Stimulated activated CD8-positive, alpha-beta memory T cell treated with anti-CD3 and anti-CD28 coated beads, Interleukin-7, amount 100 ng/mL, for 4 hours (primary cell): ENCODE results near the gene ZBTB38.

ENCODE experiments used
- DNase-seq, 2 donors: peaks; one replicate each; pipeline ENCODE4 v3.0.0-alpha.2; 2020; ENCODE audit warnings: low read depth in 2 of 2

The ZBTB38 gene

DNA sequence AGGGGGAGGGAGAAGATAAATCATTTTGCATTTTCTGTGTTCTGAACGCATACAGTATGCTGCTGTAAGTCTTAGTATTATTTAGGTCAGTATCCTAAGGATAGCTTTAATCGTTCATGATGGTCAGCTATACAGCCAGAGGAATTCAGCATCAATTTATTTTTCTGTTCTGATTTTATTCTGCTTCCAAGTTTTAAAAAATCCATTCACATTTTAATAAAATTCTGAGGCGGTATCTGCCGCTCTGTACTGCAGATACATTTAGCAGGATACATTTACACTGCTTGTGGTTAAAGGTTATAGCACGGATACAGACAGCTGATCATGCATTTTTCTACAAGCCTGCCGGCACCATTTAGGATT, 17.8 kb downstream of the ZBTB38 start:
- no peak for DNase-seq

GRCh38 chr3:141386611-141387111, 18.4 kb downstream of the ZBTB38 start:
- DNase-seq, result no peak

DNA sequence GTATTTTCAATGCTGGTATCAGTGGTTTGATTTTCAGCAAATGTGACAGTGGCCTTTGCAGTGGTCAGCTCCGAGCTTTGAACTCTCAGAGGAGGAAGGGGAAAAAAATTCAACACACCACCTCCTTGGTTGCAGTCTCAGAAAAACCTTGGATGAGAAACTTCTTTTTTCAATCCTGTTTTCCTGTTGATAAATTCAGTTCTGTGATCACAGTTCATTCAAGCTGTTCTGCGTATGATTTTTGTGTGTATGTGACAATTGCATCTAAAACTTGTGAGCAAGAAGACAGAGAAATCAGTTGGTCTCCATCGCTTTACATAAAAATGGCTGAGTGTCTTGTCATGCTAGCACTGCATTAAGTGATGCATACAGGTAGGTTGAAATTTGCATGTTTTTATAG, 19.2 kb downstream of the ZBTB38 start:
- no peak for DNase-seq

- no peak for DNase-seq
Observed at GRCh38 chr3:141388395-141388794, 20.1 kb downstream of the ZBTB38 start.

- no peak for DNase-seq
Observed at GRCh38 chr3:141388823-141389621, 20.7 kb downstream of the ZBTB38 start.

DNA sequence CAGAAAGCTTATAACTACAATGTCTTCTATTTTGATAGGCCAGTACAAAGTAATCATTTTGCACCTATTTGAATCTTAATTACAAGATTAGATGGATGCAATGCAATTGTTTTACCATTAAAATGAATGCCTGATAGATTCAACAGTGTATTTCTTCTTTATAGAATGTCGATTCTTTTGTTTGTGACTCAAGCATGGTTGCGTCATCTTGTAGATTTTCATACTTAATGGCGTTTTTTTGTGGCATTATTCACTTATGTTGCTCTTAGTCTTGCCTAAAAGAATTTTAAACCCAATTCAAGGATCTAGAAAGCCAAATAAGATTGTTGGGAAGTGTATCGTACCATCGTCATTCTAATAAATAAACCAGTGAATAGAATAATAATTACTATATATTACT, 21.4 kb downstream of the ZBTB38 start:
- no peak for DNase-seq

DNA sequence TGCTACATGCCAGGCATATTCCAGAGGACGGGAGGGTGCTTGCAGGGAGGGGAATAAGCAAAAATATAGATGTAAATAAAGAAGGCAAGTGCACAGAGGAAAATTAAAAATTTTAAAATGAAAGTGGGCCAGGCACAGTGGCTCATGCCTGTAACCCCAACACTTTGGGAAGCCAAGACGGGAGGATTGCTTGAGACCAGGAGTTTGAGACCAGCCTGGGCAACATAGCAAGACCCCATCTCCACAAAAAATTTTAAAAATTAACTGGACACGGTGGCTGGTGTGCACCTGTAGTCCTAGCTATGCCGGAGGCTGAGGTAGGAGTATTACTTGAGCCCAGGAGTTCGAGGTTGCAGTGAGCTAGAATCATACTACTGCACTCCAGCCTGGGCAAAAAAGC, 22.4 kb downstream of the ZBTB38 start:
- no peak for DNase-seq

DNA sequence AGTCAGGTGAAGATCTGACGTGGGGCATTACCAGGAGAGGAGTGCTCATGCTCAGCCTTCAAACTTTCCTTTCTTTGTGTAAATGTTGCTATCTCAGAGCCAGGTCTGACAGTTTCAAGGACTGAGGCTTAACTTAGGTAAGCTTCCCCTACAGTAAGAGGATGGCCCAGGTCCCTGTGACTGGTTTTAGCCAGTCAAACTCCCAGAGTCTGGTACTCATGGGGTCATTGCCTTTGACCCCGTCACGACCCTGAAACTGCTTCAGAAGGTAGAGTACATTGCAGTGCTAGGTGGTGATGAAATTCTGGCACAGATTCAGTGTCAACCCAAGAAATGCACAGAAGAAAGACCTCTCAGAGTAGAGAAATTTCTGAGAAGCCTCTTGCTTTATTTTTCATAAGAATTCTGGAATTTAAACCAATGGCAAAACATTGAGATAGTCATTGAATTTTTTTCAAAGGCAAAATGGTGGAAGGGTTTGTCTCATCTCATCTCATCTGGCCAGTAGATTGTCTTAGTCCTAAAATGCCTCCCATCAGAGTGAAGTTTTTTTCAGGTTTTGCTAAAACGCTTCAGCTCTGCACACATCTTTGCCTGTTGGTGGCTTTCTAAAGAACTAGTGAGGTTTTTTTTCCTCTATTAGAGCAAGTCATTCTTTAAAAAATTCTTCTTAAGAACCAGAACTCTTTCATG, 23.1 kb downstream of the ZBTB38 start:
- DNase-seq, result no peak

GRCh38 chr3:141391991-141392316, 23.6 kb downstream of the ZBTB38 start:
- no peak for DNase-seq

DNA sequence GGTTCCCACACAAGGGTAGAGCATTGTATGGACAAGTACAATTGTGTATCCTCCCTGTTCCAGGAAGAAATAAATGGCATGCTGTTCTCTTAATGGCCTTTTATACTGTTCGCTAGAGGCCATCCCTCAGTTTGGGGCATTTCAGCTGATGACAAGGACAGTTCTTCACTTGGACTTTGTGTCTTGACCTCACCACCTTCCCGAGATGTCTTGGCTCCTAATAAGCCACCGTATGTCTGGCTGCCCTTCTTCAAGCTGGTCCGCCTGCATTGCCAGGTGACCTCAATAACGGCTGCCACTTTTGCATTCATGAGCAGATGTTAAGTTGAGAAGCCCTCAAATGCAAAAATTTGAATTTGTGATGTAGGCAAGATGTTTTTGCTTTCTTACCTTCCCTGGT, 24.1 kb downstream of the ZBTB38 start:
- DNase-seq, result no peak

- no peak for DNase-seq
Observed at GRCh38 chr3:141392897-141393734, 24.8 kb downstream of the ZBTB38 start.

DNA sequence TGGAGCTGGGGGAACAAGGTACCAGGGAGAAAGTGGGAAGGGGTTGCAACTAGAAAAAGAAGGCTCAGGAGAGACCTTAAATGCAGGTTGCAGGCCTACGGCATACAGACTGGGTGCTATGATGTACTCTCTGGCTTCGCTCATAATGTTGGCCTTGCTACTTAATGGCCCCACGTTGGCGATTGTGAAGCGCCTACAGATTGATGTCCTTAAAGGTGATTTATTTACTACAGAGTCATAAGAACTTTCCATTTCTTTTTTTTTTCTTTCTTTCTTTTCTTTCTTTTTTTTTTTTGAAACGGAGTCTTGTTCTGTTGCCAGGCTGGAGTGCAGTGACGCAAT, 25.4 kb downstream of the ZBTB38 start:
- no peak for DNase-seq

GRCh38 chr3:141394560-141394959, 26.3 kb downstream of the ZBTB38 start:
- DNase-seq, result no peak

GRCh38 chr3:141395005-141395589, 26.8 kb downstream of the ZBTB38 start:
- DNase-seq, result no peak

GRCh38 chr3:141397996-141398395, 29.7 kb downstream of the ZBTB38 start:
- no peak for DNase-seq

DNA sequence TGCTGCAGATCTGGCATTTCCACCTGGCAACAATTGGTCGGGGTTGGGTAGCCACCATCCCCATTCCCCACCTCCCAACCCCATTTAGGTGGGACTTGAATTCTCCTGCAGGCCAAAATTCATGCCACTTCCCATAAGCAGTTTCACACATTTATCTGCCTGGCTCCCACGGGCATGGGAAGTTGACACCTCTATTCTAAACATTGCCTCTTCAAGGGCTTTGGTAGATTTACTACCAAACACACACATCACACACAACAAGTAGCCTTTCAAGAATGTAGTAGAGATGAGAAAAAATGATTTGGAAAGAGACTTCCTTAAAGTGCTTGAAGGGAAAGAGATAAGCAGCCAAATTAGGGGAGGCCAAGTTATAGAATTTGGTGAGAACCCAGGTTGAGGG, 30.9 kb downstream of the ZBTB38 start:
- DNase-seq, result no peak

GRCh38 chr3:141400073-141400971, 32.0 kb downstream of the ZBTB38 start:
- no peak for DNase-seq

DNA sequence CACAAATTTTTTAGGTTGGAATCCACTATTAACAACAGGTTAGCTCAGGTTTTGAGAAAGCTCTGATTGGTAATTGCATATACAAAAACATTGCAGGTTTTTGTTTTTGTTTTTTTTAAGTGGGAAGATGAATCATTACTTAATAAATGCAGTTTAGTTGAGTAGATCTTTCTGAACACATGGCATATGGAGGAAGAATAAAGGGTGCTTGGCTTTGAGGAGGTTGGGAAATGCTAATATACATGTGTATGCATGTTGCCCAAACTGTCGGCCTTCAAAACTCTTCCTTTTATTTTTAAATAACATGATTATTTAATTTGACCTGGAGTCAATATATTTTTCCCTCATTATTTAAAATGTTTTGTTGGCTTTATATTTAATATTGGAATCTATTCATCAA, 32.8 kb downstream of the ZBTB38 start:
- no peak for DNase-seq

GRCh38 chr3:141401573-141402475, 33.5 kb downstream of the ZBTB38 start:
- peak in 1 of 2 donors; percentile 32 for DNase-seq
